ENCODE measurements around the gene MAP3K8. TPM values are rescaled to one million over a fixed set of nuclear protein-coding genes. Genes with fewer than 3 reads are reported as not detected.
A peak's percentile ranks its signal among the peaks of the same experiment; 100 is the strongest.

The MAP3K8 gene
- polyA plus RNA-seq, 3 donors, result 54.5 to 206 (median 59.2) TPM

GRCh38 chr10:30455816-30456215 lies 21.8 kb downstream of the MAP3K8 start:
- H3K27ac ChIP-seq (ENCODE audit: low read depth in 1 of 2, low read length in 2 of 2), result peak overlapping the region; percentile 51 to 52

GRCh38 chr10:30456266-30456665 lies 22.3 kb downstream of the MAP3K8 start:
- peaks cover 61 to 62% of the 10 kb centered on the region in 2 donors for H3K36me3 Mint-ChIP-seq
- Histone ChIP-seq H2AFZ (ENCODE audit: insufficient read depth, low read depth, low read length, poor library complexity, severe bottlenecking) (no peak overlapping the region), H3K4me3 (replicated peaks in 1 of 3; ENCODE audit: low read depth in 2 of 3, low read length in 3 of 3) (peak overlapping the region in 1 of 3 experiments; percentile 29), H3K27me3 (ENCODE audit: control insufficient read depth in 2 of 2, insufficient read depth in 2 of 2, low read length in 2 of 2) (no peaks in the 10 kb centered on the region), H3K9me3 (replicated peaks in 1 of 2; ENCODE audit: control insufficient read depth in 1 of 2, insufficient read depth in 1 of 2, low read length in 2 of 2) (no peaks in the 10 kb centered on the region), H3K9ac (ENCODE audit: insufficient read depth, low read length, poor library complexity, severe bottlenecking) (no peak overlapping the region), H3K4me2 (replicated peaks; ENCODE audit: extremely low read depth, low read length, poor library complexity, severe bottlenecking) (peak overlapping the region; percentile 55), H3K79me2 (ENCODE audit: insufficient read depth, low read length) (peaks cover 35% of the 10 kb centered on the region), H3K36me3 (replicated peaks in 1 of 2; ENCODE audit: control insufficient read depth in 1 of 2, insufficient read depth in 2 of 2, low read length in 2 of 2) (peaks cover 57 to 77% of the 10 kb centered on the region in 2 donors), H4K20me1 (ENCODE audit: insufficient read depth, low read length) (peaks cover 25% of the 10 kb centered on the region), H3K4me1 (ENCODE audit: control insufficient read depth in 1 of 2, insufficient read depth in 2 of 2, low read length in 2 of 2) (peaks cover 39 to 52% of the 10 kb centered on the region in 2 donors), H3K27ac (ENCODE audit: low read depth in 1 of 2, low read length in 2 of 2) (peak overlapping the region; percentile 51 to 52)
- H3K27me3 Mint-ChIP-seq (ENCODE audit: low read depth in 3 of 3), result peaks cover 0 to 2% (median 0%) of the 10 kb centered on the region in 3 donors
- peak overlapping the region; percentile 54 to 87 (median 75) for H3K27ac Mint-ChIP-seq
- peak overlapping the region; percentile 37 to 58 for H3K4me3 Mint-ChIP-seq
- 0% methylated on average over 1 of the region's 4 CpGs for WGBS (ENCODE audit: insufficient coverage)
- TF ChIP-seq CTCF (IDR thresholded peaks at IDR 0.05), result no peak
- DNase-seq, result peak; percentile 40 to 54 (median 49)
- peaks cover 0 to 1% (median 0%) of the 10 kb centered on the region in 7 donors for H3K9me3 Mint-ChIP-seq
- peaks cover 53% of the 10 kb centered on the region for H3K4me1 Mint-ChIP-seq
- intact Hi-C loops (cut with micrococcal nuclease), result loop anchor here in 1 of 2 donors (5.0 kb wide), 1 partner anchor 36 kb away; no protein-coding TSS in a partner anchor

More at GRCh38 chr10:30455816-30456215, 21.8 kb downstream of the MAP3K8 start:
- H3K9me3 ChIP-seq (replicated peaks in 1 of 2; ENCODE audit: control insufficient read depth in 1 of 2, insufficient read depth in 1 of 2, low read length in 2 of 2), result no peaks in the 10 kb centered on the region
- Mint-ChIP-seq H3K36me3 (peaks cover 61 to 62% of the 10 kb centered on the region in 2 donors), H3K4me3 (peak overlapping the region in 1 of 2 donors; percentile 58), H3K27me3 (ENCODE audit: low read depth in 3 of 3) (peaks cover 0 to 2% (median 0%) of the 10 kb centered on the region in 3 donors), H3K27ac (peak overlapping the region; percentile 54 to 85 (median 73)), H3K9me3 (peaks cover 0 to 2% (median 0%) of the 10 kb centered on the region in 7 donors), H3K4me1 (peaks cover 53% of the 10 kb centered on the region)
- H3K4me3 ChIP-seq (replicated peaks in 1 of 3; ENCODE audit: low read depth in 2 of 3, low read length in 3 of 3), result peak overlapping the region in 1 of 3 experiments; percentile 29
- H3K36me3 ChIP-seq (replicated peaks in 1 of 2; ENCODE audit: control insufficient read depth in 1 of 2, insufficient read depth in 2 of 2, low read length in 2 of 2), result peaks cover 57 to 77% of the 10 kb centered on the region in 2 donors
- TF ChIP-seq CTCF (IDR thresholded peaks at IDR 0.05), result no peak
- H3K79me2 ChIP-seq (ENCODE audit: insufficient read depth, low read length), result peaks cover 34% of the 10 kb centered on the region
- peaks cover 39 to 52% of the 10 kb centered on the region in 2 donors for H3K4me1 ChIP-seq (ENCODE audit: control insufficient read depth in 1 of 2, insufficient read depth in 2 of 2, low read length in 2 of 2)
- no peak overlapping the region for H2AFZ ChIP-seq (ENCODE audit: insufficient read depth, low read depth, low read length, poor library complexity, severe bottlenecking)
- peak overlapping the region; percentile 55 for H3K4me2 ChIP-seq (replicated peaks; ENCODE audit: extremely low read depth, low read length, poor library complexity, severe bottlenecking)
- DNase-seq, result no peak
- no peaks in the 10 kb centered on the region for H3K27me3 ChIP-seq (ENCODE audit: control insufficient read depth in 2 of 2, insufficient read depth in 2 of 2, low read length in 2 of 2)
- intact Hi-C loops (cut with micrococcal nuclease), result loop anchor here in 1 of 2 donors (5.0 kb wide), 1 partner anchor 36 kb away; no protein-coding TSS in a partner anchor
- peaks cover 21% of the 10 kb centered on the region for H4K20me1 ChIP-seq (ENCODE audit: insufficient read depth, low read length)
- no peak overlapping the region for H3K9ac ChIP-seq (ENCODE audit: insufficient read depth, low read length, poor library complexity, severe bottlenecking)
- WGBS (ENCODE audit: insufficient coverage), result 0% methylated on average over 1 of the region's 4 CpGs

All from CD14-positive monocyte (primary cell).